HG03108 (cell line): ENCODE results near the gene TYW5.

ENCODE experiments used
- ATAC-seq: cut with Tn5 transposase; IDR thresholded peaks from one replicate; pipeline ENCODE4 v1.9.1; 2021; ENCODE audit warnings: moderate library complexity; ENCODE audit not compliant: unreplicated experiment

Gene TYW5

GRCh38 chr2:199975273-199975895, 20.1 kb upstream of the TYW5 start:
- no peak for ATAC-seq

- no peak for ATAC-seq
These were observed 18.4 kb upstream of the TYW5 start for GRCh38 chr2:199973703-199974102.

- ATAC-seq = no peak
These were observed 16.9 kb upstream of the TYW5 start for GRCh38 chr2:199972088-199972626.

- no peak for ATAC-seq
These were observed 12.8 kb upstream of the TYW5 start for GRCh38 chr2:199968126-199968525.

GRCh38 chr2:199966976-199967375, 11.7 kb upstream of the TYW5 start:
- no peak for ATAC-seq

GRCh38 chr2:199966405-199966804, 11.1 kb upstream of the TYW5 start:
- no peak for ATAC-seq

GRCh38 chr2:199962203-199962602, 6.9 kb upstream of the TYW5 start:
- ATAC-seq = no peak

- no peak for ATAC-seq
These were observed 2.7 kb upstream of the TYW5 start for GRCh38 chr2:199958014-199958413.

GRCh38 chr2:199956062-199956380, 730 bp upstream of the TYW5 start:
- ATAC-seq = no peak

GRCh38 chr2:199955007-199955338, 318 bp downstream of the TYW5 start:
- peak; percentile 26 for ATAC-seq

GRCh38 chr2:199951023-199951422, 4.3 kb downstream of the TYW5 start:
- ATAC-seq = no peak

GRCh38 chr2:199950396-199950795, 4.9 kb downstream of the TYW5 start:
- no peak for ATAC-seq

GRCh38 chr2:199946836-199947235, 8.5 kb downstream of the TYW5 start:
- no peak for ATAC-seq

- ATAC-seq = no peak
These were observed 9.1 kb downstream of the TYW5 start for GRCh38 chr2:199946196-199946595.

- no peak for ATAC-seq
These were observed 11.9 kb downstream of the TYW5 start for GRCh38 chr2:199943373-199943772.

- no peak for ATAC-seq
These were observed 14.9 kb downstream of the TYW5 start for GRCh38 chr2:199940373-199940772.

GRCh38 chr2:199936554-199936953, 18.7 kb downstream of the TYW5 start:
- no peak for ATAC-seq

- no peak for ATAC-seq
These were observed 21.8 kb downstream of the TYW5 start for GRCh38 chr2:199933466-199933865.

- ATAC-seq = no peak
These were observed 22.9 kb downstream of the TYW5 start for GRCh38 chr2:199932312-199932855.

GRCh38 chr2:199929262-199929661, 26.0 kb downstream of the TYW5 start:
- no peak for ATAC-seq

- ATAC-seq = no peak
These were observed 26.7 kb downstream of the TYW5 start for GRCh38 chr2:199928626-199929025.

- ATAC-seq = no peak
These were observed 27.1 kb downstream of the TYW5 start for GRCh38 chr2:199928226-199928625.

- no peak for ATAC-seq
These were observed 28.5 kb downstream of the TYW5 start for GRCh38 chr2:199926806-199927205.
